Measurements from ENCODE around the gene WDR5. TPM values are rescaled to one million over a fixed set of nuclear protein-coding genes. Genes with fewer than 3 reads are reported as not detected.

The WDR5 gene
- total RNA-seq, 1 donor from 2014 or later, result 16.1 TPM

GRCh38 chr9:134192311-134192950, 56.5 kb downstream of the WDR5 start:
- no peak overlapping the region for H3K4me3 ChIP-seq (ENCODE audit: low read depth, low read length)
- no peak for TF ChIP-seq CTCF (IDR thresholded peaks at IDR 0.05; ENCODE audit: insufficient read depth, low read length, severe bottlenecking)
- no peaks in the 10 kb centered on the region for H3K36me3 ChIP-seq (ENCODE audit: control insufficient read depth, insufficient read depth, low read length)
- no peak for DNase-seq (ENCODE audit: low read depth)
- FAIRE-seq, result no peak
- H3K27me3 ChIP-seq (ENCODE audit: control insufficient read depth, insufficient read depth, low read length), result peaks cover 2% of the 10 kb centered on the region

- peaks cover 2% of the 10 kb centered on the region for H3K27me3 ChIP-seq (ENCODE audit: control insufficient read depth, insufficient read depth, low read length)
- no peak for FAIRE-seq
- H3K36me3 ChIP-seq (ENCODE audit: control insufficient read depth, insufficient read depth, low read length), result no peaks in the 10 kb centered on the region
- TF ChIP-seq CTCF (IDR thresholded peaks at IDR 0.05; ENCODE audit: insufficient read depth, low read length, severe bottlenecking), result no peak
- H3K4me3 ChIP-seq (ENCODE audit: low read depth, low read length), result no peak overlapping the region
- DNase-seq (ENCODE audit: low read depth), result no peak
Measured at GRCh38 chr9:134192951-134193731, 57.3 kb downstream of the WDR5 start.

GRCh38 chr9:134193912-134194535, 58.1 kb downstream of the WDR5 start:
- no peak overlapping the region for H3K4me3 ChIP-seq (ENCODE audit: low read depth, low read length)
- H3K27me3 ChIP-seq (ENCODE audit: control insufficient read depth, insufficient read depth, low read length), result no peaks in the 10 kb centered on the region
- no peak for TF ChIP-seq CTCF (IDR thresholded peaks at IDR 0.05; ENCODE audit: insufficient read depth, low read length, severe bottlenecking)
- no peaks in the 10 kb centered on the region for H3K36me3 ChIP-seq (ENCODE audit: control insufficient read depth, insufficient read depth, low read length)
- no peak for FAIRE-seq
- no peak for DNase-seq (ENCODE audit: low read depth)

- no peak for DNase-seq (ENCODE audit: low read depth)
- H3K27me3 ChIP-seq (ENCODE audit: control insufficient read depth, insufficient read depth, low read length), result no peaks in the 10 kb centered on the region
- H3K4me3 ChIP-seq (ENCODE audit: low read depth, low read length), result no peak overlapping the region
- no peaks in the 10 kb centered on the region for H3K36me3 ChIP-seq (ENCODE audit: control insufficient read depth, insufficient read depth, low read length)
- no peak for FAIRE-seq
- no peak for TF ChIP-seq CTCF (IDR thresholded peaks at IDR 0.05; ENCODE audit: insufficient read depth, low read length, severe bottlenecking)
Measured at GRCh38 chr9:134195558-134195957, 59.7 kb downstream of the WDR5 start.

GRCh38 chr9:134196911-134197310, 61.0 kb downstream of the WDR5 start:
- Histone ChIP-seq H3K4me3 (ENCODE audit: low read depth, low read length) (no peak overlapping the region), H3K36me3 (ENCODE audit: control insufficient read depth, insufficient read depth, low read length) (no peaks in the 10 kb centered on the region), H3K27me3 (ENCODE audit: control insufficient read depth, insufficient read depth, low read length) (no peaks in the 10 kb centered on the region)
- no peak for FAIRE-seq
- no peak for DNase-seq (ENCODE audit: low read depth)
- TF ChIP-seq CTCF (IDR thresholded peaks at IDR 0.05; ENCODE audit: insufficient read depth, low read length, severe bottlenecking), result no peak
